ENCODE results near the gene SEC61G. TPM values are rescaled to one million over a fixed set of nuclear protein-coding genes. Genes with fewer than 3 reads are reported as not detected.

SEC61G gene
- total RNA-seq = 10 to 100 TPM; 44.1 to 67.8 (median 56.4) TPM
- 100 to 1,000 TPM; 193 to 423 (median 242) TPM for polyA plus RNA-seq
- long read RNA-seq, donor 1, transcript SEC61G-201 (4 exons, 462 nt) = major isoform, 19 of 22 reads
- long read RNA-seq, donor 1, partial matches to known transcripts = 0 of 22 reads
- long read RNA-seq, donor 1, other reads (novel, unspliced or antisense) = 1 of 22 reads
- long read RNA-seq, donor 2, transcript SEC61G-201 (4 exons, 462 nt) = major isoform, 17 of 17 reads
- long read RNA-seq, donor 2, partial matches to known transcripts = 0 of 17 reads
- long read RNA-seq, donor 2, other reads (novel, unspliced or antisense) = 0 of 17 reads

DNA sequence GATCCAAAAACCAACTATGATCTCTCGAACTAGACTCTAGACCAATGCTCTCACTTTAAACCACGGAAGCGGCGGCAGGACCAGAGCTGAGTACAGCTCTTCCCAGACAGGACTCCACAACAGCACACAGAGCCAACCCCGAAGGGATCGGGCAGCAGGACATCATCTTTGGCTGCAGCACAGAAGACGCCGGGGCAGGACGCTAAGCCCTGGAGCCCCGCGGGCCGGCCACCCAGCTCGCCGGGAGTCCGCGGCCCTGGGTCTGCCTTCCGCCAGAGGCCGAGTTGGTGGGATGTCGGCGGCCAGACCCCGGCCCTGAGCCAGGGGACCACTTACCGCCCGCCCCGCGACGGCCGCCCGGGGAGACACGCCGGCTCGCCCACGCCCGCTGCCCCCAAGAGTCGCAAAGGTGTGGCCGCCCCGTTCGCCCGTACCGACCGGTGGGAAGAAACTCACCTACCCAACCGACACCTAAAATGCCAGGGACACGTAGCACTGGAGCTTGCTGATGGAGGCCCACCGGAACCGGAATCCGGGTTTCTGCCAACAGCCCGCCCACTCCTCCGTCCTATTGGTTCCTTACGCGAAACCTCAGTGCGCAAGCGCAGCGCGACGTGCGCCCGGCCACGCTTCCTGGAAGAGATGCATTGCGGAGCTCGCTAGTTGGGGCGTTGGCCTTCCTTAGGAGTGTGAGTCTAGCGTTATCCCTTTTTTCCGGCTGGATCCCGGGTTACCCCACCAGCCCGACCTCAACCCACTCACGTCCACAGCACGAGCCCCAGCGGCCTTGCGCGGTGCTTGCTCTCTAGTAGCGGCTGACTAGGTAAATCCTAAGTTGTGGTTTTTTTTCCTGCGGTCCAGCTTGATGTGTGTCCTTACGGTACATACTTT lies at the start of gene SEC61G:
SEC61G (minus strand) TSS at position 510 of the 891 bp plus-strand sequence. CDS start 1,623 bp downstream, outside the sequence.
- DNase-seq (peak; percentile 97 to 99), ATAC-seq (peak; percentile 97 to 99 (median 98))
- Histone ChIP-seq H3K9me3 (no peaks in the 10 kb centered on the region), H3K36me3 (ENCODE audit: insufficient read depth in 1 of 2, low read depth in 1 of 2) (peaks cover under 1 to 23% of the 10 kb centered on the region in 2 donors), H3K27ac (peak within 1 kb of the TSS; percentile 95), H3K27me3 (ENCODE audit: insufficient read depth in 3 of 3, low read length in 2 of 3) (no peaks in the 10 kb centered on the region), H3K4me3 (peak within 1 kb of the TSS; percentile 99), H3K4me1 (peaks cover 22% of the 10 kb centered on the region)
- 0% methylated on average over 62 to 72 of the region's 72 CpGs for WGBS, 3 donors
- intact Hi-C loops (cut with DNase I) = loop anchor here (5.0 to 10.0 kb wide), 2 partner anchors 1126 to 1203 kb away; partner anchors contain the start of genes NIPSNAP2 (in 1 of the 2) and ZNF713 (in 1 of the 2)
- TF ChIP-seq, protein P1, sequence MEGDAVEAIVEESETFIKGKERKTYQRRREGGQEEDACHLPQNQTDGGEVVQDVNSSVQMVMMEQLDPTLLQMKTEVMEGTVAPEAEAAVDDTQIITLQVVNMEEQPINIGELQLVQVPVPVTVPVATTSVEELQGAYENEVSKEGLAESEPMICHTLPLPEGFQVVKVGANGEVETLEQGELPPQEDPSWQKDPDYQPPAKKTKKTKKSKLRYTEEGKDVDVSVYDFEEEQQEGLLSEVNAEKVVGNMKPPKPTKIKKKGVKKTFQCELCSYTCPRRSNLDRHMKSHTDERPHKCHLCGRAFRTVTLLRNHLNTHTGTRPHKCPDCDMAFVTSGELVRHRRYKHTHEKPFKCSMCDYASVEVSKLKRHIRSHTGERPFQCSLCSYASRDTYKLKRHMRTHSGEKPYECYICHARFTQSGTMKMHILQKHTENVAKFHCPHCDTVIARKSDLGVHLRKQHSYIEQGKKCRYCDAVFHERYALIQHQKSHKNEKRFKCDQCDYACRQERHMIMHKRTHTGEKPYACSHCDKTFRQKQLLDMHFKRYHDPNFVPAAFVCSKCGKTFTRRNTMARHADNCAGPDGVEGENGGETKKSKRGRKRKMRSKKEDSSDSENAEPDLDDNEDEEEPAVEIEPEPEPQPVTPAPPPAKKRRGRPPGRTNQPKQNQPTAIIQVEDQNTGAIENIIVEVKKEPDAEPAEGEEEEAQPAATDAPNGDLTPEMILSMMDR (IDR thresholded peaks at IDR 0.05) = no peak

DNA sequence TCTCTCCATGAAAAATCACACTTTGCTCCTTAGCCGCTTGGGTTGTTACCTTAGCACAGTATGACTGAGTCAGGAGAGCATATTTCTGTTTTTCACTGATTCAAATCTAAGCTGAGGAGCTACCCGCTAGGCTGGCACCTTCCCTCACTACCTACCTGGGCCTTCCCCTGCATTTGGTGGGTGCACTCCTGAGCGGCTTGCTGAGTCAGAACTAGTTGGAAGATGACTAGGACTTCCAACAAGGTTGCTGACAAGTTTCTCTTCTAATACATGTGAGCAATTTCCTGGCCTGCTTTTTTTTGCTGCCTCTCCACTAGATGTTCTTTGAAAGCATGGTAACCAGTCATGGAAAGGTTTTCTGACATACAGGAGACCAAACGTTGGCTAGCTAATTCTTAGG lies 43.8 kb upstream of the SEC61G start:
- Histone ChIP-seq H3K4me3 (no peak overlapping the region), H3K36me3 (ENCODE audit: insufficient read depth in 1 of 2, low read depth in 1 of 2) (no peaks in the 10 kb centered on the region), H3K9me3 (no peaks in the 10 kb centered on the region), H3K27ac (no peak overlapping the region), H3K4me1 (no peaks in the 10 kb centered on the region), H3K27me3 (ENCODE audit: insufficient read depth in 3 of 3, low read length in 2 of 3) (peaks cover 0 to 1% (median 0%) of the 10 kb centered on the region in 3 donors)
- WGBS, 3 donors = 74 to 81% (median 77%) methylated on average over 4 of the region's 4 CpGs
- TF ChIP-seq, protein P1 (IDR thresholded peaks at IDR 0.05) = no peak
- no peak for ATAC-seq
- intact Hi-C loops (cut with DNase I) = no loop called here
- no peak for DNase-seq

DNA sequence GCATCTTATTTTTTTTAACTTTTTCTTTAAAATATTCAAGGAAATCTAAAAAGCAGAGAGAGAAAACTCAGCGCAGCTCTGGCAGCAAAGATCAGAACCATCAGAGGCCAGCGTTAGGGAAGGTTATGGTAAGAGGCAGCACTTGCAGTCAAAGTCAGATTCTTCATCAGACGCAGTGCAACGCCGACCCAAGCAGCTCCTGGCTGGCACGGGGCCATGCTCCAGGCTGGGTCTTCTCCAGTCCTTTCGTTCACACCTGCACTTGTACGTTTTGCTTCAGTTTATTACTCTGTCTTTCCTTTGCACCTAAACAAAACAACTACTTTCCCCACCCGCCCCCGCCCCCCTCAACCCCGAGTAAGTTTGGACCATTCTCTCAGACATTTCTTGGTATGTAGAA lies 43.1 kb upstream of the SEC61G start:
- Histone ChIP-seq H3K36me3 (ENCODE audit: insufficient read depth in 1 of 2, low read depth in 1 of 2) (no peaks in the 10 kb centered on the region), H3K4me1 (no peaks in the 10 kb centered on the region), H3K9me3 (no peaks in the 10 kb centered on the region), H3K4me3 (no peak overlapping the region), H3K27ac (no peak overlapping the region), H3K27me3 (ENCODE audit: insufficient read depth in 3 of 3, low read length in 2 of 3) (peaks cover 0 to 1% (median 0%) of the 10 kb centered on the region in 3 donors)
- DNase-seq = no peak
- TF ChIP-seq, protein P1 (IDR thresholded peaks at IDR 0.05) = no peak
- intact Hi-C loops (cut with DNase I) = no loop called here
- 42 to 51% (median 51%) methylated on average over 11 of the region's 11 CpGs for WGBS, 3 donors
- ATAC-seq = no peak

GRCh38 chr7:54799792-54800191 lies 40.8 kb upstream of the SEC61G start:
- WGBS, 3 donors = 65 to 70% (median 68%) methylated on average over 3 of the region's 3 CpGs
- TF ChIP-seq, protein P1 (IDR thresholded peaks at IDR 0.05) = no peak
- H3K9me3 ChIP-seq = no peaks in the 10 kb centered on the region
- H3K4me3 ChIP-seq = no peak overlapping the region
- intact Hi-C loops (cut with DNase I) = no loop called here
- DNase-seq (no peak), ATAC-seq (no peak)
- no peak overlapping the region for H3K27ac ChIP-seq
- H3K4me1 ChIP-seq = no peaks in the 10 kb centered on the region
- no peaks in the 10 kb centered on the region for H3K36me3 ChIP-seq (ENCODE audit: insufficient read depth in 1 of 2, low read depth in 1 of 2)
- no peaks in the 10 kb centered on the region for H3K27me3 ChIP-seq (ENCODE audit: insufficient read depth in 3 of 3, low read length in 2 of 3)

Data from psoas muscle (tissue), 8 donors.